ENCODE results near the gene PDPK1.

PDPK1 gene

GRCh38 chr16:2537451-2538379 lies at the start of gene PDPK1:
PDPK1 (plus strand) TSS chr16:2538021; CDS start chr16:2538113, 92 bp downstream.
- peak; percentile 81 for DNase-seq

- DNase-seq: no peak
These were observed 48.2 kb upstream of the PDPK1 start for GRCh38 chr16:2489581-2489980.

DNA sequence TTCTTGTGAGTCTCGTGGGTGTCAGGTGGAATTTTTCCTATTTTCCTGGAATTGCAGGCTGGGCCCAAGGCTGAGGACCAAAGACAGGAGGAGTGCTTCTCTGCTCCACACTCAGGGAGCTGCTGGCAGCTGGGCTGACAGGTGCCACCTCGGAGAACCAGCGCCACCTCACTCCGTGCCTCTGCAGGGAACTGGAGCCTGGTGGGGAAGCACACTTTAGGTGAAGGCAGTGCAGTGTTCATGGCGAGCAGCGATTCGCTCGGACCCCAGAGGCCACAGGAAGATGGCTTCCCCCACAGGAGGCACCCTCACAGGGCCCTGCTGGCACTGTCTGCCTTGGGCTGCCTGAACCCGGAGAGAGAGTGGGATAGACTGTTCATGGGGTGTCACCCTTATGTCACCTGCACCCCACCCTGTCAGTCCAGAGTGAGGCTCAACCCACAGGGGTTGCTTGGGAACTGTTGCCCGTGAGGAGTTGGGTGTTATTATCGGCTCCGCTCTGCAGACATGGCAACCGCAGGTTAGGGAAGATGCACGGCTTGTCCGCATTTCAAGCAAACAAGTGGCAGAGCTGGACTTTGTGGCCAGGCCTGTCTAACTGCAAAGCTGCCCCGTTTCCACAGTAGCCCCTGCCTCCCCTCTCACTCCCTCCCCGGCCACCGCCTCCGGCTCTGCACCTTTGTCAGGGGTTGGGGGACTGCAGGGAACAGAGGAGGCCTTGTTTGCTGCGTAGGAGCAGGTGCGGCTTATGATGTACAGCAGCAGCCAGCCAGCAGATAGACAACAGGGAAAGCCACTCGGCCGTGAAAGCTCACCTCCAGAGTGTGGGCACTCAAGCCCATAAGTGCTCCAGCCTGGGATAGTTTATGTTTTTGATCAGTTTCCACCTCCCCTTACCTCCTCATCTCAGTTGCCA lies 47.4 kb upstream of the PDPK1 start:
- DNase-seq: no peak

DNA sequence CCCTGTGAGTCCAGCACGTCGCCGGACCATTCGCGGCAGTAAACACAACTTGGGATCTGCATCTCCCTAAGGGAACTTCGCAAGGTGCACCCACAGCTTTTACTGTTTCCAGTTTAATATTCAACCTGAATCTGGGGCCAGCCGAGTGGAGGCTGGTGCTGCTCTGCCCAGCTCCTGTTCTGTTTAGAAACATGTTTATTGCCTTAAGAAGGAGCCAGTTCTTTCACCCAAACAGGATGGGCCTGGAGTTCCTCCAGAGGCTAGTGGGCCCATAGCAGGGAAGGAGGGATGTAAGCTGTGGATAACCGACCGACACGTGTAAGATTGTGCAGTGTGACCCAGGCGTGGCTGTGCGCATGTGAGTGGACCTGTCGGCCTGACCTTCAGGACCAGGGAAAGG lies 45.5 kb upstream of the PDPK1 start:
- no peak for DNase-seq

- DNase-seq: no peak
These were observed 44.2 kb upstream of the PDPK1 start for GRCh38 chr16:2493605-2494004.

- DNase-seq: no peak
These were observed 43.2 kb upstream of the PDPK1 start for GRCh38 chr16:2494616-2495015.

DNA sequence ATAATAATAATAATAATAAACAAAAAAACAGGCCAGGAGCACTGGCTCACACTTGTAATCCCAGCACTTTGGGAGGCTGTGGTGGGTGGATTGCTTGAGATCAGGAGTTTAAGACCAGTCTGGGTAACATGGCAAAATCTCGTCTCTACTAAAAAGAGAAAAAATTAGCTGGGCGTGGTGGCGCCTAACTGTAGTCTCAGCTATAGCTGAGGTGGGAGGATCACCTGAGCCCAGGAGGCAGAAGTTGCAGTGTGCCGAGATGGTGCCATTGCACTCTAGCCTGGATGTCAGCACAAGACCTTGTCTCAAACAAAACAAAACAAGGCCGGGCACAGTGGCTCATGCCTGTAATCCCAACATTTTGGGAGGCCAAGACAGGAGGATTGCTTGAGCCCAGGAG lies 42.8 kb upstream of the PDPK1 start:
- no peak for DNase-seq

GRCh38 chr16:2496223-2497115 lies 41.4 kb upstream of the PDPK1 start:
- DNase-seq: no peak

DNA sequence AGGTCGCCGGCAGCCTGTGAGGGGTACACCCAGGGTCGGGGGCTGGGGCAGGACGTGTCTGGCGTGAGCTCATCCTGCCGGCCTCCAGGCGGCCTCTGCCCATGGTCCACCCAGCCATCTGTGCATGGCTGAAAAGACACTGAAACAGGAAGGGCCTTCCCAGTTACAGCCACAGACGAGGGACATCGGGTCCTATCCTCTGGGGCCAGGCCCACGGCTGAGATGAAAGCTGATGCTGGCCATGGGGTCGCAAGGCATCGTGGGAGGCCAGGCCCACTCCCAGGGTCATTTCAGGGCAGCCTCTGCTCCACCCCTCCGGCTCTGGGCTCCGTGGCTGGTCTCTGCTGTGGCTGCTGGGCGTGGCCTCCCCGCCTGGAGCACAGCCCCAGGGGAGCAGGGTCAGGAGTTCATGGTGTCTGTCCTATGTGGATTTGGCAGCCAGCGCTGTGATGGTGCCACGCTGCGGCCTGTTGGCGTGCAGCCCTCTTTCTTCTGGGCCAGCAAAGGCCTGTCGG lies 40.6 kb upstream of the PDPK1 start:
- peak; percentile 65 for DNase-seq

DNA sequence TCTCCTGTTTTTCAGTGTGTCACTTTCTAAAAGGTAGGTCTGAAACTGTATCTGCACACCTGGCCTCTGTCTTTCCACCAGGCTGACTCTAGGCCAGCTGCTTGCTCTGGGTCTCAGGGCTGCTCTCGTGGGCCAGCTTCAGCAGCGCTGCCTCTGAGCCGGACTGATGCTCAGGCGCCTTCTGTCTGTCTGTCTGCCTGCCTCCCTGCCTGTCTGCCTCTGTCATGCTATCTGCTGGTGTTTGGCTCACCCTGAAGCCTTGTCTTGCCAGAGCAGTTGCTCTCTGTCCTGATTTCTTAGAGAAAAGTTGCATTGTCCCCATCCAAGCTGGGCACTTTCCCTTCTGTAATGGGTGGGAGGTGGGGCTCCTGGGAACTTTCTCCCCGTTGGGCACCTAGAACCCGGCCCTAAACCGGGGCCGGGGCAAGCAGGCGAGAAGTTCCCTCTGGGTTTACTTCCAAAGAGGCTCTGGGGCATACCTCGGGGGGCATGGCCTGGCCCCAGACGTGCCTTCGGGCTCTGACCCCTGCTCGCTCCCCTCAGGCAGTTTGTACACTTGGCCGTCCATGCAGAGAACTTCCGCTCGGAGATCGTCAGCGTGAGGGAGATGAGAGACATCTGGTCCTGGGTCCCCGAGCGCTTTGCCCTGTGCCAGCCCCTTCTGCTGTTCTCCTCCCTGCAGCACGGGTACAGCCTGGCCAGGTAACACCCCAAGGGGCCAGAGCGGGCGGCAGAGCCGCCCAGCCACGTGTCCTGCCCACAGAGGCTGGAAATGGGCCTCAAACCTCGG lies 39.9 kb upstream of the PDPK1 start:
- DNase-seq: no peak

DNA sequence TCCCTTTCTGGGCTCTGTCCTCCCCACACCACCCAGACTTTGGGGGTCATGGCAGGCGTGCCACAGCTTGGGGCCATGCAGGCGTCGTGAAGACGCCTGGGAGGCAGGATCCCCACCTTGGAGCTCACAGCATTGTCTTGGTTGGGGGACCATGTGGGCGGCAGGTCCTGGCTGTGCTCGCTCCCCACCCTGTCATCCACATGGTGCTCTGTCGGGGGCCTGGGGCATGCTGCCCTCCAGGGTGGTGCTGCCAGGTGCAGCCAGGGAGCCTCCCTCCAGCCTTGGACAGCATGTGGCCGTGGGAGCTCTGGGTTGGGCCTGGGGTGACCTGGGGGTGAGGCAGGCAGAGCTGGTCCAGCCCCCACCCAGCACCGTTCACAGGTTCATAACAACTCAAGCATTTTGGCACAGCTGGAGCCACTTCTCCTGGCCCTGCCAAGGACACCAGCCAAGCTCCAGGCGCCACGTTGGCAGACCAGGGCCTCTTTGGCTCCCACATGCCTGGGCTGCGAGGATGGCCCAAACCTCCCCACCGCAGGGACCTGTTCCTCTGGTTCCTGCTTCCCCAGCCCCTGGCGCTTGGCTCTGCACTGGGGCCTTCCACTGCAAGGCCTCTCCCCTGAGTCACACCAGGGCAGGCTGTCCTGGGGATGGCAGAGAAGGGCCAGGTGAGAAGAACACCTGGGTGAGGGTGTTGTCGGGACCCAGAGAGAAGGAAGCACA lies 39.1 kb upstream of the PDPK1 start:
- DNase-seq: no peak

DNA sequence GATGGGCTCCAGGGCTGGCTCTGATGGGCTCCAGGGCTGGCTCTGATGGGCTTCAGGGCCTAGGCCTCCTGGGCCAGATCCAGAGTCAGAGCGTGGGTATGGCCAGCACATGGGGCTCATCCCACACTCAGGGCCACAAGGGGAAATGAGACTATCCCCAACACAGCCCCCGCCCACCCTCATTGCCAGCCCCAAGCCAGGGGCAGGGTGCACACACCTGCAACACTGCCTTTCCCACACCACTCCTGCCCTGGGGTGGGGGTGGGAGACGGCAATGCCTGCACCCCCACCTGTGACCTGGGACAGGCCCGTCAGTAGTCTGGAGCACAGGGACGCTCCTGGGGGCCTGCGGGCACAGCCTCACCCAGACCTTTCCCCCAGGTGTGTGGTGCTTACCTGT lies 38.4 kb upstream of the PDPK1 start:
- no peak for DNase-seq

DNA sequence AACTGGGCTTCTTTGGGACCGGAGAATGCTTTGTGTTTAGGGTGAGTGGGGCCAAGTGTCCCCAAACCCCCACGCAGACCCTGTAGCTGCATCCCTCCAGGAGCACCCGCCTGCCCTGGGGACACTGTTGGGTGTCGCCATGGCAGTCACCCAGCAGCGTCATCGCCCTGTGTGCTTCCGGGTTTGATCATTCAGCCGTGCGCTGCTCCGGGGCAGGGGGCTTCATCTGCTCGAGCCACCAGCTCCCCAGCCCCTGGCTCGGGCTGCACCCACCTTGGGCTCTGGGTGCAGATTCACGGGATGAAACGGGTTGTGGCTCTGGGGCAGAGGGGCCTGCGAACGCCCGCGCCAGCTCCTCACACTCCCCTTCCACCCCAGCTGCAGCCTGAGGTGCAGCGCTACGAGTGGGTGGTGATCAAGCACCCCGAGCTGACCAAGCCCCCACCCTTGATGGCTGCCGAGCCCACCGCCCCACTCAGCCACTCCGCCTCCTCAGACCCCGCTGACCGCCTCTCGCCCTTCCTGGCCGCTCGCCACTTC lies 37.9 kb upstream of the PDPK1 start:
- DNase-seq: no peak

- DNase-seq: no peak
These were observed 37.3 kb upstream of the PDPK1 start for GRCh38 chr16:2500430-2500917.

- peak; percentile 30 for DNase-seq
These were observed 36.7 kb upstream of the PDPK1 start for GRCh38 chr16:2500918-2501750.

- DNase-seq: no peak
These were observed 35.6 kb upstream of the PDPK1 start for GRCh38 chr16:2501946-2502895.

DNA sequence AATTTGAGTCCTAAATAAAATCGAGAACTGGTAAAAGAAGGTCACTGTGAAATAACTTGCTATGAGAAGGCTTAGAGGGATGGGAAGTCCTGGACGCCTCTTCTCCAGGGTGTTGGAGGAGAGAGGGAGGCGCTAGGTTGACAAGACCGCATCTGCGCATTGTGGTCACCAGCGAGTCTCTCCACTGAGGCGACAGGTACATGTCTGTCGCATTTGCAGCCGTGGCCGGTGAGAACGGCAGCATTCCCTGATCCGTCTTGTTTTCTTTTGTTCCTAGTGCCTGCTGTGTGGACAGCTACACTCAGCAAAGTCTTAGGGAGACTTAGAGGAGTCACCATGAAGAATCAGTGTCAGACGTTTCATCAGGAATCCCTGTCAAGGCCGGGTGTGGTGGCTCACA lies 32.1 kb upstream of the PDPK1 start:
- DNase-seq: no peak

DNA sequence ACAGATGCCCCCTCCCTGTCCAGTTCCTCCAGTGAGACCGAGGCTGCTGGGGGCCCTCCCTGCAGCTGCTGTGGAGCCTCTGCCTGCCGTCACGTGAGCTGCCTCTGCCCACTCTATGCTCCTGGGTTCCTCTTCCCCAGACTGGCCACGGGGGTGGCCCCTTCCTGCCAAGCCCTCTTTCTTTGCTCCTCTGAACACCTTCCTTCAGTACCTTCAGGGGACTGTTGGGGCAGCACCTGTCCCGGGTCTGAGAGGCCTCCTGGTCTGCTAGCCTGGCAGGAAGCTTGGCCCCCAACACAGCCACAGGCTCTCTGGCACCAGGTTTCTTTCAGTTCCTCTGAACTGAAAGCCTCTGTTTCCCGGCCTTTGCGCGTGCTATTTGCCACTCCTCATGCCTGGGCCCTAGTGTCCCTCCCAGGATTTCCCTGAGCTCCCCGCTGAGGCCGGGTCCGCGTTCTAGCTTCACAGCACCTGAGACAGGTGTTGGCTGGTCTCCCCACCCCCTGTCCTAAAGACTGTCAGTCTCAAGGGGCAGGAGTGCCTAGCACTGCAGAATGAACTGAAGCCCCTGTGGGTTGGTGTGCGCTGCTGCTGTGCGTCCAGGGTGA lies 30.7 kb upstream of the PDPK1 start:
- DNase-seq: no peak
